Activated naive CD8-positive, alpha-beta T cell treated with anti-CD3 and anti-CD28 coated beads, Interleukin-2, amount 50 U/mL, for 16 hours (primary cell): ENCODE results near the gene SERP2.

Experiments
- DNase-seq: peaks from one replicate; pipeline ENCODE4 v3.0.0-alpha.2; 2020; ENCODE audit warnings: low read depth, low spot score

SERP2 gene

DNA sequence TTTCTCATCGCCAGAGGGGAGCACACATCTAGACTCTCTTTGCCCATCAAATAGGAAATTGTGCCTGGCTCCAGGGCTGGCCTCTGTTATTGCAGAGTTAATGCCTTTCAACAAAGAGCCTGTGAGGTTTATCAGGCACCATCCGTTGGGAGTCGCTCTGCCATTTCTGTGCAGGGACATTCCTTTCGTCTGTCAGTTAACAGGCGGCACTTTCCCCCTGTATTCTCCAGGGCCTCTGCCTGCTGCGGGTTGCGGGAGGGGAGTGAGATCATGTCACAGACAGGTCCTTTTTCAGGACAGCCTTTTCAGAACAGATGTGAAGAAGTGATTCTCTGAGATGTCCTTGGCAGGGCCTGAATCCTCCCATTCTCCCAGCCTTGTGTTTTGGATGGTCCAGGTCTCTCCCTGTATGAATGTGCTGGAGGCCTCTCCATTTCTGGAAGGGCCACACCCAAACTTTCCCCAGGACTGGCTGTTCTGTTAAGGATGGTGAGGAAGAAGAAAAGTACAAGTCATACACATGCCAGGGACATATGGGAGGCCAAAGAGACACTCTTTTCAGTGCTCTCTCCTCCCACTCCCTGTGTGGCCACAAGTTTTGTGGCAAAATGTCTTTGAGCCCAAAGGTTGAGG is 14.9 kb downstream of the SERP2 start:
- no peak for DNase-seq

- no peak for DNase-seq
These were observed 15.5 kb downstream of the SERP2 start for GRCh38 chr13:44389060-44389666.

GRCh38 chr13:44389876-44390275 is 16.3 kb downstream of the SERP2 start:
- DNase-seq, result no peak

DNA sequence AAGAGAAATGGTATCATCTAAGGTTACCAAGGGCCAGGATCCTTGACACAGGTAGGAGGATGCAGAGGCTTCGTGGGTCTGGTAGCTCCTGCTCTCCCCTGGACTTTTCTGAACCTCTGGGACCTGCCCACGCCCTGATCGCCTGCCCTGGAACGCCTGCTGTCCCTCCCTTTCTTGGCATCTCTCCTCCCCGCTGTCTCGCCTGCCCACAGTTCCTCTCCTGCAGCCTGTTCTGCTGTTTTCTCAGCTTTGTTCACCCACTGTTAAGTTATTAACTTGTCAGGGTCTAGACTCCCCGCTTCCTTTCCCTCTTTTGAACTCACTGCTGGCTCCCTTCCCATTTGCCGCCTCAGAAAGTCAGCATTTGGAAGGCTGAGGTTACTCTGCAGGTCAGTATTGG is 19.8 kb downstream of the SERP2 start:
- DNase-seq, result no peak

DNA sequence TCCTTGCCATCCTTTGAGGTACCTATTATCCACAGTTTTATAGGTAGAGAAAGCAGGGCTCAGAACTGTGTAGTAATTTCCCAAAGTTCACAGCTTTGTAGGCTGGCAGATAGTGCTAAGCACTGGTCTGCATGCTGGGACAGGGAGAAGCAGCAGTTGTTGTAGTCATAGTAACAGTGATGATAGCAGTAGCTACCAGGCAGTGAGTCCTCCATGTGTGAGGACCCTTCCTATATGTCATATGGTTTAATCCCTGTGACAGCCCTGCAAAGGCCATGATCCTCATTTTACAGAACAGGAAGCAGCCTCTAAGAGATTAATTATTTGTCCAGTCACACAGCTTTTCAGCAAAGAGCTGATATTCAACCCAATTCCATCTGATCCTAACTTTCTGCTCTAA is 21.0 kb downstream of the SERP2 start:
- DNase-seq, result no peak

GRCh38 chr13:44395976-44396694 is 22.5 kb downstream of the SERP2 start:
- no peak for DNase-seq

DNA sequence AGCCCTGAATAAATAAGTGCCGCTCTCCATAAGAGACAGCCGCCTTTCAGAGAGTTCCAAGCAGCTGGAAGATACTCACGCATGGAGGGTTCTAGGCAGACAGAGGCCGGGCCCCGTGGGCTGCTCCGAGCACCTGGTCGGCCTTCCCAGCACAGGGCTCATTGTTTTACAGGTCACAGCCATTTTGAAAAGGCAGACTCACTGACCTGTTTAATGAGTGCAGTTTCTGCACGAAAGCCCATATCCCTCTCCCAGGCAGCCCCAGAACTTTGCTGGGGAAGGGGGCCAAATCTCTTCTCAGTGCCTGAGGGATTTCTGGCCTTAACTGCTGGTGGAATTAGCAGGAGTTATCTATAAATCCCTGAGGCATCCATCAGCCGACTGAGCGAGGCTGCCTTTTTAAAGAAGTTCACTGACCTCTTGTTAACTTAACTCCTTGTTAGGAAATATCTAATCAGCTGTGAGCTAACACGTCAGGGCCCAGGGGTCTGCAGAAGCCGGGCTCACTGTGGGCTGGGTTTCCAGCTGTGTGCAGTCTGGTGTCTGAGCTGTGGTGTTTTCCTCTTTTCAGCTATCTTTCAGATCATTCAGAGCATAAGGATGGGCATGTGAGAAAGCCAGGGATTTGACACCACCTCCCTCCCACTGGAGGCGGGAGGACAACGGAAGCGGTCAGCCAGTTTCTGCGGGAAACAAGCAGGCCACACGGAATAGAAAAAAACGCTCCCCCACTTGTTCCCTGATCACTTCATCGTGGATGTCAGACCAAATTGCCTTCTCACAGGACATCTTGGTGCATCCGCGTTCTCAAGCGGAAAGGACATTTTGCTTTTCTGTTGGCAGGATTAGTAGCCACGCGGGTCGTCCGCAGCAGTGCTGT is 23.3 kb downstream of the SERP2 start:
- DNase-seq, result no peak

GRCh38 chr13:44397766-44398223 is 24.2 kb downstream of the SERP2 start:
- no peak for DNase-seq

- no peak for DNase-seq
These were observed 25.0 kb downstream of the SERP2 start for GRCh38 chr13:44398606-44399005.

- DNase-seq, result no peak
These were observed 25.4 kb downstream of the SERP2 start for GRCh38 chr13:44399074-44399473.

DNA sequence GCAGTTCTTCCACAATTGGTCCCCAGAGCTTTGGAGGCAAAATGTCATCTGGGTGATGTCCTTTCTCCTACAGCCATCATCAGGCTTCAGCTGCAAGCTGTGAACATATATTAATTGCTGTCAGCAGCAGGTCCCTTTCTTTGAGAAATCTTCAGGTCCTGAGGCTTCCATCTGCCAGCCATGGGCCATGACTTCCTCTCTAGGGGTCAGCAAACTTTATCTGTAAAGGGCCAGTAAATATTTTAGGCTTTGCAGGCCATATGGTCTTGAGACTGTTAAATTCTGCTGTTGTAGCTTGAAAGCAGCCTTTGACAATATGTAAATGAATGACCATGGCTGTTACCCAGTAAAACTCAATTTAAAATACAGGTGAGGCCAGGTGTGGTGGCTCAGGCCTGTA is 27.1 kb downstream of the SERP2 start:
- DNase-seq, result no peak

GRCh38 chr13:44401577-44401976 is 28.0 kb downstream of the SERP2 start:
- no peak for DNase-seq

- no peak for DNase-seq
These were observed 29.3 kb downstream of the SERP2 start for GRCh38 chr13:44402899-44403445.

- DNase-seq, result no peak
These were observed 29.9 kb downstream of the SERP2 start for GRCh38 chr13:44403461-44404056.

DNA sequence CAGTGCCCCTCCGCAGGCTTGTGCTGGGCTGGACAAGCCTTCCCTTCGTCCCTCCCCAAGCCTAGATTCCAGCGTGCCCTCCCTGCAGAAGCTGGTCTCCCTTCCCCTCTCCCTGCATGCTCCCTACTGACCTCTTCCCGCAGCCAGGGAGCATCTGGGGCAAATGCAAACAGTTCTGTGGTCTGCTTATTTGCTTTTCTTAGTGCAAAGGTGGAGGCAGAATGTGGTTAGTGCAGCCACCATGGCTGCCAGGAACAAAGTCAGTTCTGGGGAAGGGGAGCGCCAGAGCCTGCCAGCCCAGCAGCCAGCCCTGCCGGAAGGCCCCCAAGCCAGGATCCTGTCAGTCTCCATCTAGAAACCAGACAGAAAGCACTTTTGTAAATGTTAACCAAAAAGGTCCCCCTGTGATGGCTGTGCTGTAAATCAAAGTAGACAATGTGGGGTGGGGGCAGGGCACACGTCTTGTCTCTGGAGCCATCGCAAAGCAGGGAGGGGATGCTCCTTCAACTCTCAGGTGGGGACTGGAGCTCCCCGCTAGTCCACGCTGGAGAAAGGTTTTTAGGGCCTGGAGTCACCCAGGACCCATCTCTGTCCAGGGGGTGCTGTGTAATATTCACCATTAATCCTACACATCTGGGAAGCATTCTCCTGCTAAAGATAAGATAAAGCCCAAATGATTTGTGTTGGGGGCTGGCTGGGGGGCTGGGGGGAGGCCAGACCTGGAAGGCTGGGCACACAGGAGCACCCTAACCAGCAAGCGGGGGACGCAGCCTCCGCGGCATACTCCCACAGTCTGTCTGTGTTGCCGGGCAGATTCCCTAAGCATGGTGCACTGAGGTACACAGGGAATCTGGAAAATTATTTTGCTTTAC is 30.9 kb downstream of the SERP2 start:
- no peak for DNase-seq

DNA sequence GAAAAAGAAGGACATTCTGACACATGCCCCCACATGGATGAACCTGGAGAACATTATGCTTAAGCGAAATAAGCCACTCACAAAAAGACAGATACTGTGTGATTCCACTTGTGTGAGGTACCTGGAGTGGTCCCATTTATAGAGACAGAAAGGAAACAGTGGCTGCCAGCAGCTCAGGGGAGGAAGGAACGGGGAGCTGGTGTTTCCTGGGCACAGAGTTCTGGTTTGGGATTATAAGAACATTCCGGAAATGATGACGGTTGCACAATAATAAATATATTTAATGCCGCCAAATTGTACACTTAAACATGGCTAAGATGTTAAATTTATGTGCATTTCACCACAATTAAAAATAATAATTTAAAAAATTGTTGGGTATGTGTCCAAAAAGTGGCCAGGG is 33.0 kb downstream of the SERP2 start:
- no peak for DNase-seq

DNA sequence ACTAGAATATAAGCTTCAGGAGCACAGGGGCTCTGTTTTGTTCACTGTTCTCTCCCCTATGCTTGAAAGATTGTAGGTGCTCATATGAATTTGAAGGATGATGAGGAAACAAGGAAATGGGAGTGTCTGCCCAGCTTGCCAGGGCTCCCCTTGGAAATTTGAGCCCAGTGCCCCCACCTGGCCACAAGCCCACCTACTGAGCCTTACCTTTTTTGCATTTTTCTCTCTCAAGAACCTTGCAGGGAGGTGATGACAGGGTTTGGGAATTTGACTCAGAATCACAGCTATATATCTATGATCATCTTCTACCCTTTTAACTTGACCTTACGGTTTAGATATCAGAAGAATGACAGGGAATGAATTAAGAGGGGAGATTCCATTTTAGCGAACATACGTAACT is 33.8 kb downstream of the SERP2 start:
- DNase-seq, result no peak

GRCh38 chr13:44407891-44408290 is 34.3 kb downstream of the SERP2 start:
- no peak for DNase-seq

DNA sequence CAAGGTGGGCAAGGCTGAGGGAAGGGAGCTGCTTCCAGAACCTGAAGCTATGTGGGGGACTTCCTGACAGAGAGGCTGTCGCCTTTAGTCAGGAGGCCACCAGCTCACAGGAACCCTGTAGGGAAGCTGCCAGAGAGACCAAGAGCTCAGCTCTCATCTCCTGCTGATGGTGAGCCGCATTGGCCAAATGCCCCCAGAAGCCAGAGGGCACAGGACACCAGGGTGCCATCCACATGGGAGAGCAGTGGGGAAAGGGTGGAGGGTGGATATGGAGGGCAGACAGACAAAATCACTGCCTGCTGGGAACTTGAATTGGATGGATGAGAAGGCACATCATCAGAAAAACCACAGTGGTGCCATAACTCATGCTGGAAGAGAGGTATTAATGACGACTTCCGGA is 36.0 kb downstream of the SERP2 start:
- no peak for DNase-seq

DNA sequence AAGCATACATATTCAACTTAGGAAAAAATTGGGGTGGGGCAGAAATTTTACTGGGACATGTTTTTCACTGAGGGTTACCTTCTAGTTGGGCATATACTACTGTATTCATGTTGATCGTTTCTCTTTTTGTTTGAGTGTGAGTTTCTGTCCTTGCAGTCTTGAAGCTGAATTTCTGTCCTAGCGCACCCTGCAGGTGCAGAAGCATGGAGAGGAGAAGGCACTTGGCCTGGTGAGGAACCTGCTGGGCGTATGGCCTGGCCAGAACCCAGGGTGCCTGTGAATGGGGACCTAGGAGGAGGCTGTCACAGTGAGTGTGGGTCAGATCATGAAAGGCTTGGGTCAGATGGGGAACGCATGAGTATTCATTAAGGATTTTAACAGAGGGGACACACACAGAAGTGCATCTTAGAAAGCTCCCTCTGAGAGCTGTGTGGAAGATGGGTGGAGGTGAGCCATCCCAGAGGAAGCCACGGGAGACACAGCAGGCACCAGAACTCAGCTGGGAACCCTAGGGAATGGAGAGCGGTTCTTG is 36.8 kb downstream of the SERP2 start:
- no peak for DNase-seq
